Pancreas (tissue), 10 donors: Measurements from ENCODE around the gene PNKP. TPM values are rescaled to one million over a fixed set of nuclear protein-coding genes. Genes with fewer than 3 reads are reported as not detected.
A peak's percentile ranks its signal among the peaks of the same experiment; 100 is the strongest.

Source experiments
- ATAC-seq, 4 donors: fragments of 200-7000 bp; cut with Tn5 transposase; one replicate each; pipeline versions ENCODE4 v1.8.0 to v1.9.1; 2020; ENCODE audit warnings: mild to moderate bottlenecking in 4 of 4, moderate library complexity in 4 of 4
- DNase-seq, 6 donors: peaks; one replicate each; pipeline ENCODE4 v3.0.0-alpha.2; 2020
- FAIRE-seq: peaks from 2 replicates; lab custom pipeline; 2012; peaks lifted over from hg19 to GRCh38; lab: Jason Lieb, UNC
- H3K27ac ChIP-seq, 4 donors: fragments of 200-600 bp; sonication (generic); 1 replicate in 3 of 4; 2 replicates in 1 of 4; pipeline versions ENCODE4 v1.5.0 to v1.8.0; 2020
- H3K27me3 ChIP-seq, 4 donors: fragments of 200-600 bp; one replicate each; pipeline ENCODE4 v1.8.0; 2021
- H3K36me3 ChIP-seq, 3 donors: fragments of 200-600 bp; sonication (generic) in 1 of 3; one replicate each; pipeline versions ENCODE4 v1.5.0 to v1.8.0; 2020 to 2021
- H3K4me1 ChIP-seq, 3 donors: fragments of 200-600 bp; one replicate each; pipeline ENCODE4 v1.8.0; 2021
- H3K4me3 ChIP-seq, 4 donors: fragments of 200-600 bp; sonication (generic) in 2 of 4; one replicate each; pipeline versions ENCODE4 v1.5.0 to v1.8.0; 2020 to 2021
- H3K9me3 ChIP-seq, 4 donors: fragments of 200-600 bp; one replicate each; pipeline ENCODE4 v1.8.0; 2021
- CTCF ChIP-seq, 4 donors: fragments of 200-600 bp; sonication (generic) in 3 of 4; IDR thresholded peaks; one replicate each; pipeline versions ENCODE4 v1.5.0 to v1.8.0; 2021; ENCODE audit warnings: antibody characterized with exemption in 4 of 4
- WGBS, 2 donors: extraction: QIAGEN DNeasy Blood & Tissue Kit; methylation state at CpG; one replicate each; pipeline ENCODE4 v1.1.7; 2013; 5-methylcytosine and 5-hydroxymethylcytosine counted together
- intact Hi-C, 3 donors: fragments of 100-400 bp; cut with DNase I; formaldehyde crosslinking; loops; one replicate each; pipeline versions ENCODE4 v1.11.1 to v1.14.2; 2022
- polyA plus RNA-seq, 2 donors: library from polyadenylated mRNA; stranded (reverse); fragments of 200-250 nt; gene quantifications; one replicate each; pipeline ENCODE4 v1.2.3, GENCODE V29; 2013
- total RNA-seq, 6 donors: library from RNA; stranded (reverse); fragmentation: NEBNext Ultra II Directional in 4 of 6; extraction: Animal tissue kit (Norgen Biotek cat#: 25700) in 4 of 6; gene quantifications; one replicate each; pipeline versions ENCODE4 v1.2.1 to v1.2.4, GENCODE V29; 2021 to 2023
- donor health status: healthy with polysubstance abuse.
- donor health status: DM: no; HTN: no; CAD: no; lungs with moderate emphysema.
- donor health status: DM: no; HTN: no; CAD: no.
- donor health status: control.
- donor health status: control.
- donor health status: Bipolar disorder and iron deficiency.
- donor health status: DM: yes; HTN: yes; CAD: no.
- donor health status: DM: no; HTN: no; CAD: no.
- donor health status: DM: no; HTN: no; CAD: no.
- donor health status: DM: yes; HTN: yes; CAD: no.

Gene PNKP
- total and polyA plus RNA-seq, 8 donors: 28.7 to 154 (median 43.7) TPM

- H3K27me3 ChIP-seq: no peaks in the 10 kb centered on the region
- H3K9me3 ChIP-seq: no peaks in the 10 kb centered on the region
- FAIRE-seq (peak; percentile 98), ATAC-seq (peak; percentile 77 to 89 (median 81)), DNase-seq (peak; percentile 97 to 100 (median 99))
- peak within 1 kb of the TSS; percentile 90 to 98 (median 96) for H3K27ac ChIP-seq
- no peak for TF ChIP-seq CTCF (IDR thresholded peaks at IDR 0.05)
- H3K4me3 ChIP-seq: peak within 1 kb of the TSS; percentile 62 to 85 (median 76)
- H3K36me3 ChIP-seq: peaks cover 0 to 23% (median 22%) of the 10 kb centered on the region in 3 donors
- WGBS, 2 donors: 0% methylated on average over 61 of the region's 61 CpGs
- H3K4me1 ChIP-seq: peaks cover 0 to 11% (median 8%) of the 10 kb centered on the region in 3 donors
- intact Hi-C loops: no loop called here
These were observed 9.9 kb upstream of the PNKP start, which contains the start of the genes AKT1S1 and TBC1D17 for GRCh38 chr19:49877020-49877878. TSS of gene AKT1S1 (minus strand) at chr19:49877355. CDS start at chr19:49873295, 4,060 bp downstream. TSS of gene TBC1D17 (plus strand) at chr19:49877702. CDS start at chr19:49877724, 22 bp downstream.

- Histone ChIP-seq H3K9me3 (no peaks in the 10 kb centered on the region), H3K4me1 (peaks cover 0 to 11% (median 8%) of the 10 kb centered on the region in 3 donors), H3K4me3 (peak overlapping the region; percentile 62 to 85 (median 76)), H3K27me3 (no peaks in the 10 kb centered on the region), H3K27ac (peak overlapping the region; percentile 90 to 98 (median 96)), H3K36me3 (peaks cover 0 to 17% (median 15%) of the 10 kb centered on the region in 3 donors)
- TF ChIP-seq CTCF (IDR thresholded peaks at IDR 0.05): no peak
- ATAC-seq (peak; percentile 72 to 83 (median 78)), FAIRE-seq (peak; percentile 92), DNase-seq (peak; percentile 97 to 99 (median 98))
- intact Hi-C loops: no loop called here
- WGBS, 2 donors: 0% methylated on average over 46 of the region's 46 CpGs
These were observed 9.1 kb upstream of the PNKP start for GRCh38 chr19:49876422-49877019.

- FAIRE-seq (no peak), ATAC-seq (peak in 3 of 4 donors; percentile 6 to 7 (median 7)), DNase-seq (peak in 4 of 6 donors; percentile 29 to 84 (median 76))
- TF ChIP-seq CTCF (IDR thresholded peaks at IDR 0.05): no peak
- peak overlapping the region; percentile 90 to 98 (median 96) for H3K27ac ChIP-seq
- no peaks in the 10 kb centered on the region for H3K27me3 ChIP-seq
- H3K36me3 ChIP-seq: peaks cover 0 to 11% (median 10%) of the 10 kb centered on the region in 3 donors
- peaks cover 0 to 11% (median 8%) of the 10 kb centered on the region in 3 donors for H3K4me1 ChIP-seq
- intact Hi-C loops: no loop called here
- no peaks in the 10 kb centered on the region for H3K9me3 ChIP-seq
- peak overlapping the region; percentile 62 to 85 (median 76) for H3K4me3 ChIP-seq
- 0 to 1% methylated on average over 28 of the region's 28 CpGs for WGBS, 2 donors
These were observed 8.6 kb upstream of the PNKP start for GRCh38 chr19:49875857-49876421.

GRCh38 chr19:49875177-49875576 is 7.8 kb upstream of the PNKP start:
- DNase-seq: peak in 2 of 6 donors; percentile 28 to 38
- H3K9me3 ChIP-seq: no peaks in the 10 kb centered on the region
- FAIRE-seq: no peak
- H3K36me3 ChIP-seq: peaks cover 0 to 3% (median 2%) of the 10 kb centered on the region in 3 donors
- 73 to 86% methylated on average over 4 of the region's 4 CpGs for WGBS, 2 donors
- no peak overlapping the region for H3K27ac ChIP-seq
- intact Hi-C loops: no loop called here
- peaks cover 5 to 16% (median 11%) of the 10 kb centered on the region in 3 donors for H3K4me1 ChIP-seq
- no peaks in the 10 kb centered on the region for H3K27me3 ChIP-seq
- TF ChIP-seq CTCF (IDR thresholded peaks at IDR 0.05): no peak
- peak overlapping the region in 1 of 4 donors; percentile 62 for H3K4me3 ChIP-seq
- no peak for ATAC-seq
